Lower leg skin (tissue), 4 donors: ENCODE measurements around the gene SIPA1. TPM values are rescaled to one million over a fixed set of nuclear protein-coding genes. Genes with fewer than 3 reads are reported as not detected.

Experiments used
- DNase-seq, 2 donors: peaks; one replicate each; pipeline ENCODE4 v3.0.0-alpha.2; 2019; ENCODE audit warnings: low spot score in 2 of 2
- H3K4me3 ChIP-seq: fragments of 200-600 bp; sonication (generic); 2 replicates; pipeline ENCODE4 v1.5.1; 2017; ENCODE audit warnings: mild to moderate bottlenecking, low read depth; ENCODE audit not compliant: poor library complexity, severe bottlenecking
- CTCF ChIP-seq, 3 donors: fragments of 450-650 bp; IDR thresholded peaks; one replicate each; pipeline ENCODE4 v1.5.1; 2016; ENCODE audit warnings: antibody characterized with exemption in 3 of 3, mild to moderate bottlenecking in 3 of 3, moderate library complexity in 2 of 3
- POLR2A ChIP-seq, 2 donors: fragments of 450-650 bp; IDR thresholded peaks; one replicate each; pipeline ENCODE4 v1.6.1; 2016 to 2017; ENCODE audit warnings: antibody characterized with exemption in 2 of 2, mild to moderate bottlenecking in 1 of 2, moderate library complexity in 1 of 2
- WGBS, 2 donors: methylation state at CpG; one replicate each; pipeline ENCODE4 v1.1.5; 2018; 5-methylcytosine and 5-hydroxymethylcytosine counted together
- intact Hi-C: fragments of 100-400 bp; cut with DNase I; formaldehyde crosslinking; loops from one replicate; pipeline ENCODE4 v1.15.0; 2023; ENCODE audit warnings: low total_unique reads
- total RNA-seq, 4 donors: library from RNA; depleted of rRNA; stranded (reverse); fragments of >200 nt; gene quantifications; one replicate each; pipeline ENCODE4 v1.1.0, GENCODE V29; 2016

The SIPA1 gene
- total RNA-seq, 4 donors from 2014 or later = 25.3 to 34.4 (median 28.6) TPM

- 76 to 84% methylated on average over 8 to 11 of the region's 25 CpGs for WGBS, 2 donors
- TF ChIP-seq POLR2A (IDR thresholded peaks at IDR 0.05) = no peak
- TF ChIP-seq CTCF (IDR thresholded peaks at IDR 0.05) = no peak
Measured at GRCh38 chr11:65661599-65662246, 23.8 kb downstream of the SIPA1 start.

DNA sequence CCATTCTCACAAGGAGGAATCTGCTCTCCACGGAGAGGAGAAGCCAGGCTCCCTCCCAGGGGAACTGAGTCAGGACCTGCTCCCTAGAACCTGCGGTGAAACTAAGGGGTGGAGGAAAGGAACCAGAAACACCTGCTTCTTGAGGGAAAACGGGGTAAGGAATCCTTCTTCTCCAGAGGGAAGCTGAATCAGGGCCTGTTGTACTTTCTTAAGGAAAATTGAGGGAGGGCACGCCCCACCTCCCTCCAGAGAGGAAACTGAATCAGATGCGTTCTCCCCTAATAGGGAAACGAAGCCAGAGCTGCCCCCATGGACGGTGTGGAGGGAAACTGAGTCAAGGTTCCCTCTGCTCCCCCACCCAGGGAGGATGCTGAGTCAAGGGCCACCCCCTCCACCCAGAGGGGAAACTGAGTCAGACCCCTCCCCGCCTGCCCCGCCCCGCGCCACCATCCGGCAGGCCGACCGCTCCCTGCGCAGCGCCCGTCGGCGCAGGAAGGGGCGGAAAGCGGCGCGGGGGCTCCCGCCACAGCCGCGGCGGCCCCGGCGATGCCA is 24.4 kb downstream of the SIPA1 start:
- no peak for DNase-seq
- intact Hi-C loops = no loop called here
- WGBS, 2 donors = 0 to 2% methylated on average over 7 to 11 of the region's 29 CpGs
- H3K4me3 ChIP-seq = peak overlapping the region; percentile 65
- TF ChIP-seq CTCF (IDR thresholded peaks at IDR 0.05) (no peak), POLR2A (IDR thresholded peaks at IDR 0.05) (no peak)

More at GRCh38 chr11:65661599-65662246, 23.8 kb downstream of the SIPA1 start:
- peak overlapping the region; percentile 65 for H3K4me3 ChIP-seq
- intact Hi-C loops = no loop called here
- peak in 1 of 2 donors; percentile 86 for DNase-seq

DNA sequence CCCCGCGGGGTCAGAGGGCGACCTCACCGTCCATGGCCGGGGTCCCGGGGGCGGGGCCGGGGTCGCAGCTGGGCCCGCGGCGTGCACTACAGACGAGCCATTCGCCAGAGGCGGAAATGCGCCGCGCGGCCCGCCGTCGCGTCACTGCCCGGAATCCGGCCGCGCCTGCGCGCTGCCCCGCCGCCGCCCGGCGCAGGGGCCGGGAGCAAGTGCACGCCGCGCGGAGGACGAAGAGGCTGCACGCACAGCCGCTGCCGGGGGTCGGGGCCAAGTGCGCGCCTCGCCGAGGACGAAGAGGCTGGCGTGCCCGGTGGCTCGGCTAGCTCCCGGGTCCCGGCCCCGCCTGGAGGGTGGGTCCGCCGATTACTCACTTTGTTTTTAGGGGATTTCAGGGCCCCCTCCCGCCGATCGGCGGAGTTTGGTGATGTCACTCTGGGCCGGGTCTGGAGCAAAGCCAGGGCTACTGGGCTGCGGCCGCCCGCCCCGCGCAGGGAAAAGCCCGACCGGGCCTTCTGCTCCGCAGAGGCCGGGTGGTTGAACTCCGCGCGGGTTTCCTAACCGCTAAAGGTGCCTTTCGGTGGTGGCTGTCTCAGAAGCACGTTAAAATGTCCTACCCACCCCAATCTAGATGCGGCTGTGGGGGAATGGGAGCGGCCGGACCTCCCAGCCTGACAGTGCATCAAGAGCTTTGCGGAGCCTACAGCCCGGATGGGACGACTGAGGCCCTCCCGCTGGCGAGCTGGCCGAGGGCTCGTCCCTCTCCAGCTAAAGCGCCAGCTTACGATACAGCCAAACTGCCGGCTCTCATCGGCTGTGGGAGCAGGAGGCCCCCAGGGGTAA is 25.1 kb downstream of the SIPA1 start, which contains the start of gene RELA:
Gene RELA (minus strand): TSS at position 118 of the 840 bp plus-strand sequence. CDS start 84 bp downstream, at position 34.
- 0 to 1% methylated on average over 30 to 81 of the region's 91 CpGs for WGBS, 2 donors
- peak; percentile 93 to 99 for DNase-seq
- TF ChIP-seq POLR2A (IDR thresholded peaks at IDR 0.05) (peak in 1 of 2 donors; percentile 36), CTCF (IDR thresholded peaks at IDR 0.05) (no peak)
- intact Hi-C loops = no loop called here
- peak within 1 kb of the TSS; percentile 65 for H3K4me3 ChIP-seq

DNA sequence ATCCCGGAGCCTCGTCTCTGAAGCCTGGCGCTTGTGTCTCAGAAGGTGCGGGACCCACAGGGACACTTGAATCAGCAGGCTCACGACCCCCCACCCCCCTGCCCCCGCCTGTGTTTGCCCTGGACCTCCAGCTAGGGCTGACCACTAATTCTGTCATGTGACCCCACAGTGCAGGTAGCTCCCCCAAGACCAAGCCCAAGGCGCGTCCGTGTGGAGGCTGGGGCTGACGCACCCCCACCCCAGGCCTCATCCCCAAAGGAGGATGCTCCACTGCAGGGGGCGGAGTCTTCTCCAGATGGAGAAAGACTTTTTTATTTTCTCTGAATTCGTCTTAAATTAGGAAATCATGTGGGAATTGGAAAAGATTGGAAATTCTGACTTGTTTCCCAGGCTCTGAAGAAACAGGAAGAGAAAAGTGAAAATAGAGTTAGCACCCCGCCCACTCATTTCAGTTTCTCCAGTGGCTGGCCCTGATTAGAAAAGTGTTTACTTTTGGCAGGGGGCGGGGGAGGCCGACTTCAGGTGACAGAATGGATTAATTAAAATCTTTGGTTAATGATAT is 25.8 kb downstream of the SIPA1 start:
- peak; percentile 62 to 94 for DNase-seq
- 0 to 1% methylated on average over 15 of the region's 15 CpGs for WGBS, 2 donors
- intact Hi-C loops = no loop called here
- TF ChIP-seq POLR2A (IDR thresholded peaks at IDR 0.05) = no peak
- TF ChIP-seq CTCF (IDR thresholded peaks at IDR 0.05) = no peak
- peak overlapping the region; percentile 51 for H3K4me3 ChIP-seq

- no peak for DNase-seq
- H3K4me3 ChIP-seq = no peak overlapping the region
- TF ChIP-seq POLR2A (IDR thresholded peaks at IDR 0.05) (no peak), CTCF (IDR thresholded peaks at IDR 0.05) (no peak)
- intact Hi-C loops = no loop called here
Measured at GRCh38 chr11:65672180-65672860, 34.4 kb downstream of the SIPA1 start.
